ENCODE data around the gene SLC12A7.
"Not testable (repeated sequence)": the region's sequence is repeated elsewhere in the genome, so short reads cannot be mapped to it uniquely, and the experiment has no call there.

SLC12A7 gene

GRCh38 chr5:1062761-1063568, 48.9 kb downstream of the SLC12A7 start:
- ATAC-seq, result no peak
- DNase-seq, result no peak

- ATAC-seq (no peak), DNase-seq (no peak)
Observed at GRCh38 chr5:1061916-1062315, 49.9 kb downstream of the SLC12A7 start.

- ATAC-seq, DNase-seq: not testable (repeated sequence)
Observed at GRCh38 chr5:1061292-1061691, 50.6 kb downstream of the SLC12A7 start.

- DNase-seq (no peak), ATAC-seq (no peak)
Observed at GRCh38 chr5:1060535-1060981, 51.3 kb downstream of the SLC12A7 start.

- no peak for ATAC-seq
- no peak for DNase-seq
Observed at GRCh38 chr5:1059884-1060263, 52.0 kb downstream of the SLC12A7 start.

GRCh38 chr5:1058988-1059883, 52.6 kb downstream of the SLC12A7 start:
- ATAC-seq (no peak), DNase-seq (no peak)

- DNase-seq (no peak), ATAC-seq (no peak)
Observed at GRCh38 chr5:1058083-1058945, 53.5 kb downstream of the SLC12A7 start.

- ATAC-seq (no peak), DNase-seq (no peak)
Observed at GRCh38 chr5:1057485-1058082, 54.3 kb downstream of the SLC12A7 start.

GRCh38 chr5:1056611-1057484, 55.0 kb downstream of the SLC12A7 start:
- ATAC-seq (no peak), DNase-seq (no peak)

- ATAC-seq (no peak), DNase-seq (no peak)
Observed at GRCh38 chr5:1055896-1056610, 55.8 kb downstream of the SLC12A7 start.

- ATAC-seq (no peak), DNase-seq (no peak)
Observed at GRCh38 chr5:1054799-1055775, 56.8 kb downstream of the SLC12A7 start.

- no peak for ATAC-seq
Observed at GRCh38 chr5:1054018-1054798, 57.7 kb downstream of the SLC12A7 start.

GRCh38 chr5:1053391-1054017, 58.4 kb downstream of the SLC12A7 start:
- DNase-seq (no peak), ATAC-seq (no peak)

More at GRCh38 chr5:1054018-1054798, 57.7 kb downstream of the SLC12A7 start:
- no peak for DNase-seq

GRCh38 chr5:1052641-1053390, 59.0 kb downstream of the SLC12A7 start:
- ATAC-seq, result no peak
- no peak for DNase-seq

GRCh38 chr5:1052076-1052475, 59.8 kb downstream of the SLC12A7 start:
- DNase-seq (no peak), ATAC-seq (no peak)

GRCh38 chr5:1051366-1051720, 60.5 kb downstream of the SLC12A7 start:
- ATAC-seq (no peak), DNase-seq (no peak)

All from stimulated activated naive CD8-positive, alpha-beta T cell treated with anti-CD3 and anti-CD28 coated beads, Interleukin-15, Interleukin-2, amounts not matched to agents 100 U/mL and 50 U/mL, for 24 hours (primary cell).